Stimulated activated effector memory CD8-positive, alpha-beta T cell treated with anti-CD3 and anti-CD28 coated beads, Interleukin-12 subunit alpha, Interleukin-12 subunit beta, amount 100 ng/mL, for 72 hours (primary cell): Measurements from ENCODE around the gene NBPF14.
A peak's percentile ranks its signal among the peaks of the same experiment; 100 is the strongest.
"Not testable (repeated sequence)": the region's sequence is repeated elsewhere in the genome, so short reads cannot be mapped to it uniquely, and the experiment has no call there.

Experiments used
- ATAC-seq: fragments of 150-1000 bp; cut with Tn5 transposase; 2 replicates; pipeline ENCODE4 v1.10.0; 2021
- DNase-seq, 2 donors: peaks; one replicate each; pipeline ENCODE4 v3.0.0; 2021 to 2022; ENCODE audit warnings: low spot score in 2 of 2
- H3K27ac Mint-ChIP-seq: one replicate; pipeline ENCODE4 v1.8.0; 2022; ENCODE audit warnings: mild to moderate bottlenecking, mixed read lengths
- H3K36me3 Mint-ChIP-seq: one replicate; pipeline ENCODE4 v1.8.0; 2022; ENCODE audit warnings: mild to moderate bottlenecking, mixed read lengths
- H3K4me1 Mint-ChIP-seq: one replicate; pipeline ENCODE4 v1.8.0; 2022; ENCODE audit warnings: mixed read lengths
- H3K4me3 Mint-ChIP-seq: one replicate; pipeline ENCODE4 v1.8.0; 2022; ENCODE audit warnings: mild to moderate bottlenecking, mixed read lengths
- H3K9me3 Mint-ChIP-seq: one replicate; pipeline ENCODE4 v1.8.0; 2022; ENCODE audit warnings: mixed read lengths

Gene NBPF14

GRCh38 chr1:148595911-148596310 is at the start of gene NBPF14:
TSS of gene NBPF14 (minus strand) at chr1:148596011. CDS start at chr1:148595717, 294 bp downstream.
- H3K9me3 Mint-ChIP-seq, H3K4me1 Mint-ChIP-seq, ATAC-seq, H3K4me3 Mint-ChIP-seq, H3K36me3 Mint-ChIP-seq, H3K27ac Mint-ChIP-seq, DNase-seq: not testable (repeated sequence)

GRCh38 chr1:148625451-148625850 is 29.6 kb upstream of the NBPF14 start:
- not testable (repeated sequence) for H3K9me3 Mint-ChIP-seq, H3K27ac Mint-ChIP-seq, H3K4me1 Mint-ChIP-seq, H3K4me3 Mint-ChIP-seq, H3K36me3 Mint-ChIP-seq, DNase-seq, ATAC-seq

GRCh38 chr1:148618216-148618615 is 22.4 kb upstream of the NBPF14 start:
- not testable (repeated sequence) for H3K9me3 Mint-ChIP-seq, H3K27ac Mint-ChIP-seq, H3K36me3 Mint-ChIP-seq, ATAC-seq, DNase-seq, H3K4me3 Mint-ChIP-seq, H3K4me1 Mint-ChIP-seq

GRCh38 chr1:148605266-148605665 is 9.5 kb upstream of the NBPF14 start:
- H3K36me3 Mint-ChIP-seq, H3K27ac Mint-ChIP-seq, H3K9me3 Mint-ChIP-seq, H3K4me1 Mint-ChIP-seq, DNase-seq, ATAC-seq, H3K4me3 Mint-ChIP-seq: not testable (repeated sequence)

GRCh38 chr1:148595360-148595759 is 451 bp downstream of the NBPF14 start:
- not testable (repeated sequence) for H3K4me1 Mint-ChIP-seq, H3K27ac Mint-ChIP-seq, H3K4me3 Mint-ChIP-seq, ATAC-seq, H3K9me3 Mint-ChIP-seq, DNase-seq, H3K36me3 Mint-ChIP-seq

GRCh38 chr1:148591098-148591497 is 4.7 kb downstream of the NBPF14 start:
- not testable (repeated sequence) for ATAC-seq, DNase-seq, H3K4me3 Mint-ChIP-seq, H3K27ac Mint-ChIP-seq, H3K4me1 Mint-ChIP-seq, H3K36me3 Mint-ChIP-seq, H3K9me3 Mint-ChIP-seq

- not testable (repeated sequence) for H3K9me3 Mint-ChIP-seq, DNase-seq, ATAC-seq, H3K27ac Mint-ChIP-seq, H3K4me1 Mint-ChIP-seq, H3K4me3 Mint-ChIP-seq
- H3K36me3 Mint-ChIP-seq = peaks cover 14% of the 10 kb centered on the region
Observed at GRCh38 chr1:148532158-148532557, 63.7 kb downstream of the NBPF14 start.

- H3K27ac Mint-ChIP-seq = peak overlapping the region; percentile 92
- peak; percentile 48 to 85 for DNase-seq
- not testable (repeated sequence) for H3K9me3 Mint-ChIP-seq
Observed at GRCh38 chr1:148529101-148529567, 66.7 kb downstream of the NBPF14 start.

GRCh38 chr1:148528591-148528990 is 67.2 kb downstream of the NBPF14 start:
- not testable (repeated sequence) for H3K9me3 Mint-ChIP-seq, H3K36me3 Mint-ChIP-seq, H3K4me1 Mint-ChIP-seq, ATAC-seq, DNase-seq
- H3K4me3 Mint-ChIP-seq = peak overlapping the region; percentile 56
- peak overlapping the region; percentile 92 for H3K27ac Mint-ChIP-seq

More at GRCh38 chr1:148529101-148529567, 66.7 kb downstream of the NBPF14 start:
- H3K4me1 Mint-ChIP-seq, ATAC-seq, H3K36me3 Mint-ChIP-seq: not testable (repeated sequence)
- peak overlapping the region; percentile 56 for H3K4me3 Mint-ChIP-seq

- H3K4me1 Mint-ChIP-seq = peaks cover 12% of the 10 kb centered on the region
- not testable (repeated sequence) for H3K9me3 Mint-ChIP-seq, ATAC-seq, DNase-seq, H3K27ac Mint-ChIP-seq, H3K4me3 Mint-ChIP-seq
- peaks cover 24% of the 10 kb centered on the region for H3K36me3 Mint-ChIP-seq
Observed at GRCh38 chr1:148526587-148526986, 69.2 kb downstream of the NBPF14 start.

- peak overlapping the region; percentile 100 for H3K27ac Mint-ChIP-seq
- H3K36me3 Mint-ChIP-seq = peaks cover 16% of the 10 kb centered on the region
- peak in 1 of 2 donors; percentile 69 for DNase-seq
- not testable (repeated sequence) for H3K9me3 Mint-ChIP-seq
- peaks cover 12% of the 10 kb centered on the region for H3K4me1 Mint-ChIP-seq
- ATAC-seq = peak; percentile 49
- H3K4me3 Mint-ChIP-seq = peak overlapping the region; percentile 78
Observed at GRCh38 chr1:148523205-148524144, 72.3 kb downstream of the NBPF14 start.

GRCh38 chr1:148522561-148523204 is 73.1 kb downstream of the NBPF14 start:
- ATAC-seq (peak; percentile 87), DNase-seq (peak; percentile 69 to 95)
- H3K4me1 Mint-ChIP-seq = peaks cover 12% of the 10 kb centered on the region
- H3K4me3 Mint-ChIP-seq = peak overlapping the region; percentile 78
- H3K36me3 Mint-ChIP-seq = peaks cover 16% of the 10 kb centered on the region
- peak overlapping the region; percentile 100 for H3K27ac Mint-ChIP-seq
- H3K9me3 Mint-ChIP-seq = not testable (repeated sequence)

- H3K4me1 Mint-ChIP-seq = peaks cover 12% of the 10 kb centered on the region
- peak overlapping the region; percentile 100 for H3K27ac Mint-ChIP-seq
- H3K9me3 Mint-ChIP-seq = not testable (repeated sequence)
- H3K4me3 Mint-ChIP-seq = peak overlapping the region; percentile 78
- ATAC-seq (peak; percentile 53), DNase-seq (peak; percentile 60 to 86)
- H3K36me3 Mint-ChIP-seq = peaks cover 16% of the 10 kb centered on the region
Observed at GRCh38 chr1:148522072-148522471, 73.7 kb downstream of the NBPF14 start.

GRCh38 chr1:148514310-148514709 is 81.5 kb downstream of the NBPF14 start:
- not testable (repeated sequence) for DNase-seq, H3K9me3 Mint-ChIP-seq, ATAC-seq, H3K36me3 Mint-ChIP-seq, H3K4me1 Mint-ChIP-seq, H3K27ac Mint-ChIP-seq, H3K4me3 Mint-ChIP-seq

- H3K4me1 Mint-ChIP-seq, H3K27ac Mint-ChIP-seq, H3K9me3 Mint-ChIP-seq, H3K4me3 Mint-ChIP-seq, H3K36me3 Mint-ChIP-seq: not testable (repeated sequence)
- ATAC-seq = peak; percentile 88
- peak in 1 of 2 donors; percentile 57 for DNase-seq
Observed at GRCh38 chr1:148512571-148513184, 83.1 kb downstream of the NBPF14 start.
